ENCODE results near the gene UCN2. TPM values are rescaled to one million over a fixed set of nuclear protein-coding genes. Genes with fewer than 3 reads are reported as not detected.

Gene UCN2
- total and polyA plus RNA-seq, 2 of the 4 experiments (the other 2 are of a cell fraction): 0.54 to 2.7 TPM

DNA sequence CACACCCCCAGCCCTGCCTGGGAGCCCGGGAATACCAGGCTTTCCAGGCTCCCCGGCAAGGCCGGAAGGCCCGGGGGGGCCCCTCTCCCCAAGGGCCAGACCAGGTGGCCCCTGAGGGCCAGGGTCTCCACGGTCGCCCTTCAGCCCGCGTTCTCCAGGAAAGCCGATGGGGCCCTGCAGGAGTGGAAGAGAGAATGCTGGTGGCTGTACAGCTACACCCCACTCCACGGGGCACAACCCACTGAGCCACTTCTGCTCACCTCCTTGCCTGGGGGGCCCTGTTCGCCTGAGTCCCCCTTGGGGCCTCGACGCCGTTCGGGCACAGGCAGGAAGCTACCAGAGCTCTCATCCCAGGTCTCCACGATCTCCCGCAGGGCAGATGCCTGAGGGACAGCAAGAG lies 11.8 kb upstream of the UCN2 start:
- Histone ChIP-seq H2BK20ac (ENCODE audit: low read depth, low read length) (no peak overlapping the region), H3K27ac (ENCODE audit: insufficient read depth, low read length) (no peak overlapping the region), H3K4me2 (ENCODE audit: low read depth, low read length) (no peak overlapping the region), H2AK5ac (ENCODE audit: low read depth, low read length) (no peak overlapping the region), H3K4me1 (ENCODE audit: control insufficient read depth, insufficient read depth, low read length) (no peaks in the 10 kb centered on the region), H4K20me1 (ENCODE audit: insufficient read depth, low read length) (peaks cover 6% of the 10 kb centered on the region; the same call in 1 of the 2 replicates), H3K4me3 (ENCODE audit: insufficient read depth, low read depth, low read length) (no peak overlapping the region), H3K23ac (ENCODE audit: low read depth, low read length) (no peak overlapping the region), H2AK9ac (replicated peaks; ENCODE audit: low read depth, low read length, poor library complexity) (no peak overlapping the region), H2BK5ac (ENCODE audit: low read depth, low read length, poor library complexity, severe bottlenecking) (no peak overlapping the region), H3K9me1 (ENCODE audit: insufficient read depth, low read length) (peaks cover 11% of the 10 kb centered on the region), H3K4ac (ENCODE audit: low read depth, low read length) (no peak overlapping the region), H4K91ac (ENCODE audit: insufficient read depth, low read depth, low read length) (no peak overlapping the region), H3K14ac (replicated peaks; ENCODE audit: low read depth, low read length) (no peak overlapping the region), H2BK15ac (ENCODE audit: low read depth, low read length) (no peak overlapping the region), H4K8ac (ENCODE audit: low read depth in 2 of 2, low read length in 2 of 2) (no peak overlapping the region), H3K9ac (ENCODE audit: low read depth, low read length) (no peak overlapping the region), H3K56ac (ENCODE audit: extremely low read depth, insufficient read depth, low read length) (no peak overlapping the region), H3K27me3 (ENCODE audit: control insufficient read depth, insufficient read depth, low read length) (no peaks in the 10 kb centered on the region), H2AFZ (replicated peaks; ENCODE audit: low read length, poor library complexity) (no peak overlapping the region), H3K9me3 (ENCODE audit: control insufficient read depth, insufficient read depth, low read length) (no peaks in the 10 kb centered on the region), H3K36me3 (ENCODE audit: control insufficient read depth, insufficient read depth, low read length) (peaks cover 83% of the 10 kb centered on the region), H3K18ac (ENCODE audit: low read depth, low read length) (no peak overlapping the region), H3K79me1 (ENCODE audit: low read depth in 1 of 2, low read length in 2 of 2) (peaks cover 4 to 12% of the 10 kb centered on the region in 2 experiments; a peak in 2 of 4 replicates), H4K5ac (ENCODE audit: low read depth, low read length) (no peak overlapping the region), H2BK120ac (ENCODE audit: low read depth, low read length) (no peak overlapping the region)
- BruUV-seq (replicated peaks): no TSS peak
- DNase-seq: no peak
- intact Hi-C loops (cut with micrococcal nuclease): no loop called here
- POLR2A ChIA-PET (ENCODE audit: unreplicated experiment): no interaction called here
- dilution Hi-C loops (cut with HindIII; ENCODE audit: low sequenced_read_pairs, unreplicated experiment): no loop called here
- WGBS, 2 experiments (ENCODE audit: extremely low coverage in 2 of 2, insufficient read length in 1 of 2): 80% methylated on average over 6 of the region's 17 CpGs; no CpG with 5 or more reads in 1 of the 2 experiments
- CTCF ChIA-PET: no interaction called here
- in situ Hi-C loops (cut with MboI; ENCODE audit: low sequenced_read_pairs): no loop called here
- ATAC-seq (ENCODE audit: low read depth): no peak
- TF ChIP-seq MAFK (IDR thresholded peaks at IDR 0.05; ENCODE audit: low read depth, low read length) (no peak), RAD21 (IDR thresholded peaks at IDR 0.05; ENCODE audit: low read length) (no peak), RCOR1 (IDR thresholded peaks at IDR 0.05; ENCODE audit: insufficient replicate concordance, low read length) (no peak), CHD1 (IDR thresholded peaks at IDR 0.05; ENCODE audit: low read depth, low read length) (no peak), SMC3 (IDR thresholded peaks at IDR 0.05; ENCODE audit: low read depth, low read length) (no peak), BHLHE40 (IDR thresholded peaks at IDR 0.05; ENCODE audit: low read depth, low read length) (no peak), ELK1 (IDR thresholded peaks at IDR 0.05; ENCODE audit: borderline replicate concordance, low read depth, low read length) (no peak)
